RWPE2 (cell line): ENCODE measurements around the gene NCK1.

Source experiments
- ATAC-seq: fragments of 200-7000 bp; cut with Tn5 transposase; 3 replicates; pipeline ENCODE4 v1.9.1; 2021; ENCODE audit warnings: low read depth
- DNase-seq: peaks from one replicate; pipeline ENCODE4 v3.0.0-alpha.2; 2020; ENCODE audit warnings: low spot score
- H3K27ac ChIP-seq: fragments of 450-650 bp; 2 replicates; pipeline ENCODE4 v1.5.1; 2017; ENCODE audit warnings: mild to moderate bottlenecking; ENCODE audit not compliant: poor library complexity, severe bottlenecking
- H3K27me3 ChIP-seq: fragments of 250-450 bp; sonication (Bioruptor Pico); 2 replicates; pipeline ENCODE4 v1.5.1; 2021; ENCODE audit warnings: mild to moderate bottlenecking, moderate library complexity; ENCODE audit not compliant: insufficient read depth, poor library complexity, severe bottlenecking
- H3K36me3 ChIP-seq: fragments of 250-450 bp; sonication (Bioruptor Pico); 2 replicates; pipeline ENCODE4 v1.5.1; 2020; ENCODE audit warnings: low read depth, mild to moderate bottlenecking, moderate library complexity
- H3K4me1 ChIP-seq: fragments of 250-450 bp; sonication (Bioruptor Pico); 2 replicates; pipeline ENCODE4 v1.5.1; 2021; ENCODE audit warnings: mild to moderate bottlenecking, moderate library complexity; ENCODE audit not compliant: insufficient read depth, poor library complexity, severe bottlenecking
- H3K4me3 ChIP-seq: fragments of 250-450 bp; sonication (Bioruptor Pico); 2 replicates; pipeline ENCODE4 v1.5.1; 2021; ENCODE audit warnings: mild to moderate bottlenecking, moderate library complexity; ENCODE audit not compliant: severe bottlenecking
- H3K9me3 ChIP-seq: fragments of 250-450 bp; sonication (Bioruptor Pico); 2 replicates; pipeline ENCODE4 v1.5.1; 2021; ENCODE audit warnings: mild to moderate bottlenecking, moderate library complexity; ENCODE audit not compliant: severe bottlenecking
- CTCF ChIP-seq: fragments of 450-650 bp; IDR thresholded peaks from one replicate; pipeline ENCODE4 v1.5.1; 2017; ENCODE audit warnings: mild to moderate bottlenecking, moderate library complexity; ENCODE audit not compliant: poor library complexity, severe bottlenecking

The NCK1 gene

GRCh38 chr3:136942803-136943202 lies 80.8 kb downstream of the NCK1 start:
- H3K36me3 ChIP-seq, result peaks cover 11% of the 10 kb centered on the region
- peaks cover 12% of the 10 kb centered on the region for H3K4me1 ChIP-seq
- no peak for ATAC-seq
- H3K9me3 ChIP-seq, result no peaks in the 10 kb centered on the region
- H3K27ac ChIP-seq, result no peak overlapping the region
- no peaks in the 10 kb centered on the region for H3K27me3 ChIP-seq
- no peak overlapping the region for H3K4me3 ChIP-seq
- DNase-seq, result no peak
- TF ChIP-seq CTCF, result no peak

GRCh38 chr3:136943436-136943835 lies 81.4 kb downstream of the NCK1 start:
- ATAC-seq (no peak), DNase-seq (no peak)
- TF ChIP-seq CTCF, result no peak
- no peak overlapping the region for H3K4me3 ChIP-seq
- H3K9me3 ChIP-seq, result no peaks in the 10 kb centered on the region
- no peaks in the 10 kb centered on the region for H3K27me3 ChIP-seq
- peaks cover 6% of the 10 kb centered on the region for H3K4me1 ChIP-seq
- H3K36me3 ChIP-seq, result peaks cover 16% of the 10 kb centered on the region
- no peak overlapping the region for H3K27ac ChIP-seq

GRCh38 chr3:136946978-136947377 lies 85.0 kb downstream of the NCK1 start:
- no peak for TF ChIP-seq CTCF

GRCh38 chr3:136947477-136947876 lies 85.5 kb downstream of the NCK1 start:
- Histone ChIP-seq H3K4me1 (peaks cover 20% of the 10 kb centered on the region), H3K9me3 (no peaks in the 10 kb centered on the region), H3K27me3 (no peaks in the 10 kb centered on the region), H3K4me3 (no peak overlapping the region), H3K36me3 (peaks cover 33% of the 10 kb centered on the region), H3K27ac (no peak overlapping the region)
- DNase-seq (no peak), ATAC-seq (no peak)
- no peak for TF ChIP-seq CTCF

More at GRCh38 chr3:136946978-136947377, 85.0 kb downstream of the NCK1 start:
- H3K9me3 ChIP-seq, result no peaks in the 10 kb centered on the region
- peaks cover 33% of the 10 kb centered on the region for H3K36me3 ChIP-seq
- no peaks in the 10 kb centered on the region for H3K27me3 ChIP-seq
- DNase-seq, result no peak
- H3K27ac ChIP-seq, result no peak overlapping the region
- H3K4me1 ChIP-seq, result peaks cover 15% of the 10 kb centered on the region
- ATAC-seq, result no peak
- H3K4me3 ChIP-seq, result no peak overlapping the region

- Histone ChIP-seq H3K27ac (no peak overlapping the region), H3K4me3 (no peak overlapping the region), H3K4me1 (peaks cover 32% of the 10 kb centered on the region), H3K27me3 (no peaks in the 10 kb centered on the region), H3K9me3 (no peaks in the 10 kb centered on the region), H3K36me3 (peaks cover 33% of the 10 kb centered on the region)
- ATAC-seq (no peak), DNase-seq (no peak)
- TF ChIP-seq CTCF, result no peak
Measured at GRCh38 chr3:136949146-136949545, 87.1 kb downstream of the NCK1 start.
